GM12878 (cell line): Measurements from ENCODE around the gene CENPP. TPM values are rescaled to one million over a fixed set of nuclear protein-coding genes. Genes with fewer than 3 reads are reported as not detected.
"Not testable (repeated sequence)": the region's sequence is repeated elsewhere in the genome, so short reads cannot be mapped to it uniquely, and the experiment has no call there.

ENCODE experiments used
- ATAC-seq: fragments of 200-7000 bp; cut with Tn5 transposase; 3 replicates; pipeline ENCODE4 v1.9.1; 2020; ENCODE audit warnings: mild to moderate bottlenecking, moderate library complexity
- BruUV-seq: library from RNA; stranded (reverse); fragments of 400-500 nt; replicated peaks from 2 replicates; lab custom pipeline; 2021; lab: Mats Ljungman, UMichigan
- CTCF ChIA-PET: fragments of 300-600 bp; sonication (Branson Sonifier 250); formaldehyde crosslinking; extraction: SDS; loops from one replicate; lab custom pipeline; 2021; ENCODE audit warnings: inconsistent platforms; lab: Yijun Ruan, JAX
- POLR2A ChIA-PET: fragments of 350-600 bp; formaldehyde crosslinking; extraction: SDS; loops from one replicate; lab custom pipeline; 2021; ENCODE audit warnings: inconsistent platforms; lab: Charles Lee
- RAD21 ChIA-PET: fragments of 300-600 bp; sonication (Branson Sonifier 250); formaldehyde crosslinking; loops from one replicate; lab custom pipeline; 2023; ENCODE audit warnings: antibody characterized with exemption; ENCODE audit not compliant: unreplicated experiment; lab: Charles Lee
- SMC1A ChIA-PET: fragments of 300-600 bp; sonication (Branson Sonifier 250); formaldehyde crosslinking; loops from one replicate; lab custom pipeline; 2023; ENCODE audit not compliant: unreplicated experiment, uncharacterized antibody; lab: Charles Lee
- DNase-seq: peaks from one replicate; pipeline ENCODE4 v3.0.0-alpha.2; 2011; ENCODE audit warnings: low read depth, low spot score
- FAIRE-seq: peaks from 3 replicates; lab custom pipeline; 2011; peaks lifted over from hg19 to GRCh38; lab: Jason Lieb, UNC
- H2AFZ ChIP-seq: 2 replicates; pipeline ENCODE4 v1.6.0; 2011; ENCODE audit warnings: low read depth, low read length, control low read depth; ENCODE audit not compliant: control insufficient read depth
- H3K27ac ChIP-seq: 2 replicates; pipeline ENCODE4 v1.5.1; 2011; ENCODE audit warnings: control low read depth; ENCODE audit not compliant: control insufficient read depth, insufficient read depth
- H3K27me3 ChIP-seq, 2 experiments: replicated peaks in 1 of 2; 2 replicates each; pipeline versions ENCODE4 v1.6.0 to v1.6.1; 2011; ENCODE audit warnings: low read length in 1 of 2; ENCODE audit not compliant: control insufficient read depth in 2 of 2, insufficient read depth in 2 of 2
- H3K36me3 ChIP-seq, 2 experiments: 2 replicates each; pipeline ENCODE4 v1.5.1; 2011; ENCODE audit warnings: low read length in 1 of 2; ENCODE audit not compliant: control insufficient read depth in 2 of 2, insufficient read depth in 2 of 2
- H3K4me1 ChIP-seq: 2 replicates; pipeline ENCODE4 v1.6.1; 2011; ENCODE audit warnings: mild to moderate bottlenecking, low read length, moderate library complexity, mixed read lengths; ENCODE audit not compliant: control insufficient read depth, insufficient read depth
- H3K4me2 ChIP-seq: 2 replicates; pipeline ENCODE4 v1.6.0; 2011; ENCODE audit warnings: control low read depth; ENCODE audit not compliant: control insufficient read depth, insufficient read depth
- H3K4me3 ChIP-seq: fragments of 200-600 bp; sonication (generic); 2 replicates; pipeline ENCODE4 v1.5.1; 2016
- H3K79me2 ChIP-seq: 2 replicates; pipeline ENCODE4 v1.6.0; 2011; ENCODE audit warnings: low read length; ENCODE audit not compliant: control insufficient read depth, insufficient read depth
- H3K9ac ChIP-seq: 2 replicates; pipeline ENCODE4 v1.8.0; 2011; ENCODE audit warnings: low read length, control low read depth, mixed read lengths; ENCODE audit not compliant: control insufficient read depth, insufficient read depth
- H3K9me3 ChIP-seq: replicated peaks from 3 replicates; pipeline ENCODE4 v1.5.1; 2011; ENCODE audit warnings: mild to moderate bottlenecking, low read length; ENCODE audit not compliant: control insufficient read depth, insufficient read depth
- H4K20me1 ChIP-seq: 2 replicates; pipeline ENCODE4 v1.6.0; 2011; ENCODE audit not compliant: control insufficient read depth, insufficient read depth
- ESRRA ChIP-seq: IDR thresholded peaks from 2 replicates; pipeline ENCODE4 v1.6.1; 2012; ENCODE audit warnings: mild to moderate bottlenecking, low read length, improper control_type of control experiment
- FOS ChIP-seq: IDR thresholded peaks from 3 replicates; pipeline ENCODE4 v1.6.1; 2011; ENCODE audit warnings: borderline replicate concordance; ENCODE audit not compliant: insufficient read length; ENCODE audit errors: extremely low read depth
- GABPA ChIP-seq: IDR thresholded peaks from 2 replicates; pipeline ENCODE4 v1.6.1; 2014; ENCODE audit warnings: antibody characterized with exemption, low read depth, mild to moderate bottlenecking, inconsistent platforms
- KLF5 ChIP-seq: fragments of 450-650 bp; IDR thresholded peaks from 2 replicates; pipeline ENCODE4 v1.6.1; 2014; ENCODE audit warnings: mild to moderate bottlenecking; ENCODE audit not compliant: partially characterized antibody
- NFYA ChIP-seq: IDR thresholded peaks from 2 replicates; pipeline ENCODE4 v1.6.1; 2011; ENCODE audit warnings: low read depth, mild to moderate bottlenecking, low read length, improper control_type of control experiment, borderline replicate concordance
- SMC3 ChIP-seq: IDR thresholded peaks from 2 replicates; pipeline ENCODE4 v1.6.1; 2011; ENCODE audit warnings: low read length, improper control_type of control experiment, borderline replicate concordance
- SREBF2 ChIP-seq: IDR thresholded peaks from 2 replicates; pipeline ENCODE4 v1.6.1; 2012; ENCODE audit warnings: mild to moderate bottlenecking, low read length
- TARDBP ChIP-seq: IDR thresholded peaks from 2 replicates; pipeline ENCODE4 v1.6.1; 2016; ENCODE audit warnings: borderline replicate concordance
- WGBS: methylation state at CpG from one replicate; pipeline ENCODE4 v1.1.6; 2016; ENCODE audit warnings: low lambda C conversion rate; ENCODE audit not compliant: insufficient replicate concordance, insufficient coverage; ENCODE audit errors: missing lambda C conversion rate; 5-methylcytosine and 5-hydroxymethylcytosine counted together
- in situ Hi-C: fragments of 300-500 bp; cut with MboI; formaldehyde crosslinking; loops from 9 replicates; pipeline ENCODE4 v1.14.3; 2018; ENCODE audit warnings: mixed read lengths
- intact Hi-C: fragments of 100-400 bp; cut with micrococcal nuclease; formaldehyde crosslinking; loops from one replicate; pipeline ENCODE4 v1.14.2; 2022; ENCODE audit not compliant: unreplicated experiment
- polyA plus RNA-seq, 11 experiments: library from polyadenylated mRNA; depleted of rRNA in 4 of 11; unstranded in 6 of 11; stranded (reverse) in 5 of 11; fragments of >200 nt; fragmentation: Nextera tagmentation in 4 of 11; fragmentation: Illumina TruSeq in 1 of 11; extraction: Ambion mirVana in 4 of 11; extraction: Trizol in 1 of 11; gene quantifications; 1 replicate in 1 of 11; 2 replicates in 10 of 11; pipeline versions ENCODE4 v1.2.1 to v1.2.3, GENCODE V29; 2011 to 2016; ENCODE audit warnings: inconsistent platforms in 2 of 11, missing spikeins in 2 of 11, low read depth in 1 of 11
- total RNA-seq, 4 experiments: library from RNA; depleted of rRNA in 3 of 4; stranded (reverse); fragments of >200 nt in 3 of 4; fragmentation: Illumina TruSeq in 1 of 4; extraction: Trizol in 1 of 4; gene quantifications; 2 replicates each; pipeline versions ENCODE4 v1.2.1 to v1.2.3, GENCODE V29; 2013 to 2021

The CENPP gene
- total and polyA plus RNA-seq, 10 of the 15 experiments (the other 5 are each of a cell fraction or from before 2014, with no cell fraction given): 9.4 to 31.4 (median 19.8) TPM

- H4K20me1 ChIP-seq: no peaks in the 10 kb centered on the region
- ChIA-PET CTCF (no interaction called here), RAD21 (no interaction called here), POLR2A (no interaction called here)
- no peak for TF ChIP-seq NFYA
- no peak for TF ChIP-seq GABPA
- TF ChIP-seq ESRRA: no peak
- TF ChIP-seq SREBF2: no peak
- no peak for TF ChIP-seq TARDBP
- no peak for TF ChIP-seq KLF5
- no peak for TF ChIP-seq FOS
- no peak for TF ChIP-seq SMC3
- TF ChIP-seq, all 136 proteins: peak for 0
- no peaks in the 10 kb centered on the region for H3K36me3 ChIP-seq
- SMC1A ChIA-PET: no interaction called here
- no peak overlapping the region for H2AFZ ChIP-seq
- H3K9me3 ChIP-seq: no peaks in the 10 kb centered on the region; the same call in 2 of the 3 replicates
- H3K4me2 ChIP-seq: no peak overlapping the region
- no peaks in the 10 kb centered on the region for H3K4me1 ChIP-seq
- H3K79me2 ChIP-seq: no peaks in the 10 kb centered on the region
- FAIRE-seq (no peak), ATAC-seq (no peak), DNase-seq (no peak)
- no peak overlapping the region for H3K9ac ChIP-seq
- H3K27me3 ChIP-seq: no peaks in the 10 kb centered on the region
- intact Hi-C loops (no loop called here), in situ Hi-C loops (no loop called here)
- H3K27ac ChIP-seq: no peak overlapping the region
- BruUV-seq: no TSS peak
- no peak overlapping the region for H3K4me3 ChIP-seq
- 87% methylated on average over 2 of the region's 2 CpGs for WGBS
Observed at GRCh38 chr9:92564982-92565381, 239.2 kb downstream of the CENPP start.

DNA sequence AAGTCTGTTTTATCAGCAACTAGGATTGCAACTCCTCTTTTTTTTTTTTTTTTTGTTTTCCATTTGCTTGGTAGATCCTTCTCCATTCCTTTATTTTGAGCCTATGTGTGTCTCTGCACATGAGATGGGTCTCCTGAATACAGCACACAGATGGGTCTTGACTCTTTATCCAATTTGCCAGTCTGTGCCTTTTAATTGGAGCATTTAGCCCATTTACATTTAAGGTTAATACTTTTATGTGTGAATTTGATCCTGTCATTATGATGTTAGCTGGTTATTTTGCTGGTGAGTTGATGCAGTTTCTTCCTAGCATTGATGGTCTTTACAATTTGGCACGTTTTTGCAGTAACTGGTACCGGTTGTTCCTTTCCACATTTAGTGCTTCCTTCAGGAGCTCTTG, 246.1 kb downstream of the CENPP start:
- H3K9me3 ChIP-seq, SMC1A ChIA-PET, intact Hi-C loops, in situ Hi-C loops, BruUV-seq, RAD21 ChIA-PET, H3K27me3 ChIP-seq, H3K4me2 ChIP-seq, H3K9ac ChIP-seq, CTCF ChIA-PET, ATAC-seq, H3K4me1 ChIP-seq, H3K4me3 ChIP-seq, H3K27ac ChIP-seq, H4K20me1 ChIP-seq, DNase-seq, H3K36me3 ChIP-seq, H2AFZ ChIP-seq, FAIRE-seq, H3K79me2 ChIP-seq: not testable (repeated sequence)
- POLR2A ChIA-PET: interaction anchor here (0.6 to 0.7 kb wide), 2 partner anchors 47 to 858 kb away, joined by 3 read pairs; no protein-coding TSS in a partner anchor
- WGBS: 100% methylated on average over 2 of the region's 2 CpGs

DNA sequence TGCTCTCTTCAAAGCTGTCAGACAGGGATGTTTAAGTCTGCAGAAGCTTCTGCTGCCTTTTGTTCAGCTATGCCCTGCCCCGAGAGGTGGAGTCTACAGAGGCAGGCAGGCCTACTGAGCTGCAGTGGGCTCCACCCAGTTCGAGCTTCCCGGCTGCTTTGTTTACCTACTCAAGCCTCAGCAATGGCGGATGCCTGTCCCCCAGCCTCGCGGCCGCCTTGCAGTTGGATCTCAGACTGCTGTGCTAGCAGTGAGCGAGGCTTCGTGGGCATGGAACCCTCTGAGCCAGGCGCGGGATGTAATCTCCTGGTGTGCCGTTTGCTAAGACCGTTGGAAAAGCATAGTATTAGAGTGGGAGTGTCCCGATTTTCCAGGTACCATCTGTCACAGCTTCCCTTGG, 247.9 kb downstream of the CENPP start:
- H3K9ac ChIP-seq, POLR2A ChIA-PET, H3K79me2 ChIP-seq, H3K27ac ChIP-seq, CTCF ChIA-PET, H3K4me2 ChIP-seq, H4K20me1 ChIP-seq, H3K27me3 ChIP-seq, FAIRE-seq, intact Hi-C loops, H3K36me3 ChIP-seq, ATAC-seq, in situ Hi-C loops, BruUV-seq, H3K4me1 ChIP-seq, SMC1A ChIA-PET, H2AFZ ChIP-seq, H3K4me3 ChIP-seq, H3K9me3 ChIP-seq, DNase-seq: not testable (repeated sequence)
- RAD21 ChIA-PET: interaction anchor here (0.7 kb wide), 1 partner anchor 265 kb away, joined by 3 read pairs; no protein-coding TSS in a partner anchor
- WGBS: 91% methylated on average over 14 of the region's 14 CpGs
